ENCODE measurements around the gene ATRNL1.
"Not testable (repeated sequence)": the region's sequence is repeated elsewhere in the genome, so short reads cannot be mapped to it uniquely, and the experiment has no call there.

ATRNL1 gene

DNA sequence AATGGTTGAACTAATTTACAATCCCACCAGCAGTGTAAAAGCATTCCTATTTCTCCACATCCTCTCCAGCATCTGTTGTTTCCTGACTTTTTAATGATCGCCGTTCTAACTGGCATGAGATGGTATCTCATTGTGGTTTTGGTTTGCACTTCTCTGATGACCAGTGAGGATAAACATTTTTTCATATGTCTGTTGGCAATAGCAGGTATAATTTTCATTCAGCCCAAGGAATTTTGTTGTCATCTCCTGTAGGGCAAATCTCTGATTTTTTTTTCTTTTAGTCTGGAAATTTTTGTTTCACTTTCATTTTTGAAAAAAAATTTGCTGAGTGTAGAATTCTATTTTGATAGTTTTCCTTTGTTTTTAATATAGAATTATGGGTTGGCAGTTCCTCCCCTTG, 114.1 kb downstream of the ATRNL1 start:
- H3K4me3 ChIP-seq (ENCODE audit: low read depth, low read length); H3K4me1 ChIP-seq (ENCODE audit: control insufficient read depth in 1 of 2, insufficient read depth in 2 of 2, low read length in 2 of 2); H3K23ac ChIP-seq (ENCODE audit: low read length); H3K27ac ChIP-seq (ENCODE audit: low read depth, low read length); H3K4ac ChIP-seq (ENCODE audit: low read depth, low read length); H3K79me2 ChIP-seq (ENCODE audit: control insufficient read depth, insufficient read depth, low read length, poor library complexity); H3K27me3 ChIP-seq (ENCODE audit: insufficient read depth, low read length); H4K91ac ChIP-seq (ENCODE audit: low read depth, low read length); H4K12ac ChIP-seq (ENCODE audit: low read depth, low read length); H2BK12ac ChIP-seq (ENCODE audit: low read length); H3K36me3 ChIP-seq (ENCODE audit: control insufficient read depth in 1 of 2, insufficient read depth in 2 of 2, low read length in 2 of 2); H3K4me2 ChIP-seq (ENCODE audit: low read length); H2AFZ ChIP-seq (ENCODE audit: insufficient read depth, low read length, poor library complexity); H3K9ac ChIP-seq (ENCODE audit: low read length); H2AK5ac ChIP-seq (ENCODE audit: low read length); H2BK5ac ChIP-seq (ENCODE audit: low read depth, low read length, poor library complexity); DNase-seq; H3K18ac ChIP-seq (ENCODE audit: low read length); H4K8ac ChIP-seq (ENCODE audit: low read depth, low read length); H2BK120ac ChIP-seq (ENCODE audit: insufficient read depth, low read length, poor library complexity); H3K79me1 ChIP-seq (ENCODE audit: low read length); H3K14ac ChIP-seq (ENCODE audit: low read length); H3K9me3 ChIP-seq (ENCODE audit: insufficient read depth, low read depth, low read length): not testable (repeated sequence)
- no CpG with 5 or more reads among the region's 2 CpGs for WGBS (ENCODE audit: extremely low coverage, insufficient coverage, insufficient read length)

DNA sequence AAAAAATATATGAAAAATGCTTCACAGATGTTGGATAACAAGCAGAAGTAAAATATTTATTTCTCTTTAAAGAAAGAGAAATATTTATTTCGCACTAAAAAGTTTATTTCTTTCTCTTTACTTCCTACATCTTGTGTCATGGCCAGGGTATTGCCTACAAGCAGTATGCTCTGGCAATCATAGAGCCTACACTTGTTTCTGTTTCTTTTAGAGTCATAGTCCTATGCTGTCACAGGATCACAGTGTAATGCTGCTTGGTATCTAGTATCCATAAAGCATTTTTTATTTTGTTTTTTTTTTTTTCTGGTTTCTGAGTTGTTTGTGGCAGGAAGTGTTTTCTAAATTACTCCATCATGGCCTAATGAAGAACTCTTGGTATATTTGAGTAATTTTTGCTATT, 116.0 kb downstream of the ATRNL1 start:
- H3K23ac ChIP-seq (ENCODE audit: low read length), result no peak overlapping the region

DNA sequence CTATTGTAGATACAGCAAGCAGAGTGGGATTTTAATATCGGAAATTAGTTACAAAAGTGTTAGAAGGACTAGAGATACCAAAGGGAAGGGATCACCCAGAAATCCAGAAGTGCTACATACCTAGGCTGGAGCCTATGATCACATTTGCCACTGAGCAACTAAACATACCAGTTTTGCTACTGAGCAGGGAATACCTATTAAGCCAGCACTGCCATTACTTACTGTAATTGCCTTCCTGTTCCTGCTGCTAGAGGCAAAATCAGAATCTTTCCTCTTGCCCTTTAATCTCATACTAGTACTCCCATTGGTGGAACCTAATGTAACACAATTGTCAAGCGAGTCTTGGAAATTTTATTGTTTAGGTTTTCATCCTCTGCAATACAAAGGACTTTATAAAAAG, 121.7 kb downstream of the ATRNL1 start:
- Histone ChIP-seq H3K18ac (ENCODE audit: low read length) (no peak overlapping the region), H3K14ac (ENCODE audit: low read length) (no peak overlapping the region), H2BK12ac (ENCODE audit: low read length) (no peak overlapping the region), H3K9me3 (ENCODE audit: insufficient read depth, low read depth, low read length) (no peaks in the 10 kb centered on the region), H2AFZ (ENCODE audit: insufficient read depth, low read length, poor library complexity) (no peak overlapping the region), H4K91ac (ENCODE audit: low read depth, low read length) (no peak overlapping the region), H3K9ac (ENCODE audit: low read length) (no peak overlapping the region), H3K4me3 (ENCODE audit: low read depth, low read length) (no peak overlapping the region), H3K27me3 (ENCODE audit: insufficient read depth, low read length) (no peaks in the 10 kb centered on the region), H3K4ac (ENCODE audit: low read depth, low read length) (no peak overlapping the region), H3K4me2 (ENCODE audit: low read length) (no peak overlapping the region), H2BK5ac (ENCODE audit: low read depth, low read length, poor library complexity) (no peak overlapping the region), H3K79me1 (ENCODE audit: low read length) (no peaks in the 10 kb centered on the region), H3K79me2 (ENCODE audit: control insufficient read depth, insufficient read depth, low read length, poor library complexity) (no peaks in the 10 kb centered on the region), H4K8ac (ENCODE audit: low read depth, low read length) (no peak overlapping the region), H2BK120ac (ENCODE audit: insufficient read depth, low read length, poor library complexity) (no peak overlapping the region), H3K27ac (ENCODE audit: low read depth, low read length) (no peak overlapping the region), H3K36me3 (ENCODE audit: control insufficient read depth in 1 of 2, insufficient read depth in 2 of 2, low read length in 2 of 2) (no peaks in the 10 kb centered on the region), H3K23ac (ENCODE audit: low read length) (no peak overlapping the region), H2AK5ac (ENCODE audit: low read length) (no peak overlapping the region), H3K4me1 (ENCODE audit: control insufficient read depth in 1 of 2, insufficient read depth in 2 of 2, low read length in 2 of 2) (no peaks in the 10 kb centered on the region), H4K12ac (ENCODE audit: low read depth, low read length) (no peak overlapping the region)
- no CpG with 5 or more reads among the region's 2 CpGs for WGBS (ENCODE audit: extremely low coverage, insufficient coverage, insufficient read length)
- no peak for DNase-seq

More for the DNA sequence above, 116.0 kb downstream of the ATRNL1 start:
- DNase-seq, result no peak
- H2AK5ac ChIP-seq (ENCODE audit: low read length), result no peak overlapping the region
- no peak overlapping the region for H3K4ac ChIP-seq (ENCODE audit: low read depth, low read length)
- H4K8ac ChIP-seq (ENCODE audit: low read depth, low read length), result no peak overlapping the region
- no peak overlapping the region for H4K91ac ChIP-seq (ENCODE audit: low read depth, low read length)
- no peak overlapping the region for H2BK12ac ChIP-seq (ENCODE audit: low read length)
- no peak overlapping the region for H3K9ac ChIP-seq (ENCODE audit: low read length)
- no peak overlapping the region for H3K18ac ChIP-seq (ENCODE audit: low read length)
- H2BK5ac ChIP-seq (ENCODE audit: low read depth, low read length, poor library complexity), result no peak overlapping the region
- no CpG with 5 or more reads among the region's 1 CpG for WGBS (ENCODE audit: extremely low coverage, insufficient coverage, insufficient read length)
- no peak overlapping the region for H3K14ac ChIP-seq (ENCODE audit: low read length)
- no peak overlapping the region for H3K4me3 ChIP-seq (ENCODE audit: low read depth, low read length)
- H3K27ac ChIP-seq (ENCODE audit: low read depth, low read length), result no peak overlapping the region
- H3K4me2 ChIP-seq (ENCODE audit: low read length), result no peak overlapping the region
- H3K9me3 ChIP-seq (ENCODE audit: insufficient read depth, low read depth, low read length), result no peaks in the 10 kb centered on the region
- H3K36me3 ChIP-seq (ENCODE audit: control insufficient read depth in 1 of 2, insufficient read depth in 2 of 2, low read length in 2 of 2), result no peaks in the 10 kb centered on the region
- no peak overlapping the region for H4K12ac ChIP-seq (ENCODE audit: low read depth, low read length)
- H3K27me3 ChIP-seq (ENCODE audit: insufficient read depth, low read length), result no peaks in the 10 kb centered on the region
- no peaks in the 10 kb centered on the region for H3K79me2 ChIP-seq (ENCODE audit: control insufficient read depth, insufficient read depth, low read length, poor library complexity)
- H3K4me1 ChIP-seq (ENCODE audit: control insufficient read depth in 1 of 2, insufficient read depth in 2 of 2, low read length in 2 of 2), result no peaks in the 10 kb centered on the region
- H2BK120ac ChIP-seq (ENCODE audit: insufficient read depth, low read length, poor library complexity), result no peak overlapping the region
- no peaks in the 10 kb centered on the region for H3K79me1 ChIP-seq (ENCODE audit: low read length)
- H2AFZ ChIP-seq (ENCODE audit: insufficient read depth, low read length, poor library complexity), result no peak overlapping the region

DNA sequence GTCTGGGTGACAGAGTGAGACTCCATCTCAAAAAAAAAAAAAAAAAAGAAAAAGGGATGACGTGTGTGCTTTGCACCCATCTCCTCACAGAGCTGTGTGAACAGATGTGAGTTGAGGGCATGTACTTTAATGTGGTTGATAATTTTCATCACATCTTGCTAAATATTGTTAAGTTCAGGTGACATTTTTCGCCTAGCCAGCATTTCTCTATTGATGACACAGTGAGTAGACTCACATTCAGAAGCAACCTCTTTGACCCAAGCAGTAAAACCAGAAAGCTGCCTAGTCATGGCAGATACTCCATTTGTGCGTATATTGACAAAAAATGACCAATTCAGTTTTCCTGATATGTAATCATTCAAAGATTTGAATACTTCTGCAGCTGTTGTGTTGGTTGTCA, 126.0 kb downstream of the ATRNL1 start:
- WGBS (ENCODE audit: extremely low coverage, insufficient coverage, insufficient read length), result no CpG with 5 or more reads among the region's 3 CpGs
- Histone ChIP-seq H3K9ac (ENCODE audit: low read length) (no peak overlapping the region), H3K79me1 (ENCODE audit: low read length) (no peaks in the 10 kb centered on the region), H3K27me3 (ENCODE audit: insufficient read depth, low read length) (no peaks in the 10 kb centered on the region), H2AFZ (ENCODE audit: insufficient read depth, low read length, poor library complexity) (no peak overlapping the region), H3K4me3 (ENCODE audit: low read depth, low read length) (no peak overlapping the region), H4K91ac (ENCODE audit: low read depth, low read length) (no peak overlapping the region), H3K4ac (ENCODE audit: low read depth, low read length) (no peak overlapping the region), H2AK5ac (ENCODE audit: low read length) (no peak overlapping the region), H4K8ac (ENCODE audit: low read depth, low read length) (no peak overlapping the region), H2BK5ac (ENCODE audit: low read depth, low read length, poor library complexity) (no peak overlapping the region), H3K14ac (ENCODE audit: low read length) (no peak overlapping the region), H3K23ac (ENCODE audit: low read length) (no peak overlapping the region), H2BK12ac (ENCODE audit: low read length) (no peak overlapping the region), H3K36me3 (ENCODE audit: control insufficient read depth in 1 of 2, insufficient read depth in 2 of 2, low read length in 2 of 2) (no peaks in the 10 kb centered on the region), H3K4me2 (ENCODE audit: low read length) (no peak overlapping the region), H2BK120ac (ENCODE audit: insufficient read depth, low read length, poor library complexity) (no peak overlapping the region), H3K18ac (ENCODE audit: low read length) (no peak overlapping the region), H4K12ac (ENCODE audit: low read depth, low read length) (no peak overlapping the region), H3K9me3 (ENCODE audit: insufficient read depth, low read depth, low read length) (no peaks in the 10 kb centered on the region), H3K79me2 (ENCODE audit: control insufficient read depth, insufficient read depth, low read length, poor library complexity) (no peaks in the 10 kb centered on the region), H3K27ac (ENCODE audit: low read depth, low read length) (no peak overlapping the region), H3K4me1 (ENCODE audit: control insufficient read depth in 1 of 2, insufficient read depth in 2 of 2, low read length in 2 of 2) (no peaks in the 10 kb centered on the region)
- DNase-seq, result no peak

DNA sequence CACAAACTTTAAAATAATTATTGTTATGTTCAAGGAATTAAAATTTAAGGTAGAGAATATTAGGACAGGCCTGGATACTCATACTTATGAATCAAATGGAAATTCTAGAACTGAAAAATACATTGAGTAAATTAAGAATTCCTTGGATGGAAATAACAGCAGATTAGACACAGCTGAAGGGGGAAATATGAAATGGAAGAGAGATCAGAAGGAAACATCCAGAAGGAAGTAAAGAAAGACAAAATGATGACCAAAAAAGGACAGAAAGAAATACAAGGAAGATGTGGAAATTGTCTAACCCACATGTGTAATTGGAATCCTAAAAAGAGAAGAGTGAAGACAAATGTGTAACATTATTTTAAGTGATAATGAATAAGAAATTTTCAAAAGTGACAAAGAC, 128.9 kb downstream of the ATRNL1 start:
- Histone ChIP-seq H3K23ac (ENCODE audit: low read length) (no peak overlapping the region), H3K79me1 (ENCODE audit: low read length) (no peaks in the 10 kb centered on the region), H2AFZ (ENCODE audit: insufficient read depth, low read length, poor library complexity) (no peak overlapping the region), H3K4ac (ENCODE audit: low read depth, low read length) (no peak overlapping the region), H3K4me3 (ENCODE audit: low read depth, low read length) (no peak overlapping the region), H2BK12ac (ENCODE audit: low read length) (no peak overlapping the region), H3K79me2 (ENCODE audit: control insufficient read depth, insufficient read depth, low read length, poor library complexity) (no peaks in the 10 kb centered on the region), H2AK5ac (ENCODE audit: low read length) (no peak overlapping the region), H2BK120ac (ENCODE audit: insufficient read depth, low read length, poor library complexity) (no peak overlapping the region), H3K36me3 (ENCODE audit: control insufficient read depth in 1 of 2, insufficient read depth in 2 of 2, low read length in 2 of 2) (no peaks in the 10 kb centered on the region), H3K4me2 (ENCODE audit: low read length) (no peak overlapping the region), H3K27ac (ENCODE audit: low read depth, low read length) (no peak overlapping the region), H3K14ac (ENCODE audit: low read length) (no peak overlapping the region), H3K18ac (ENCODE audit: low read length) (no peak overlapping the region), H4K8ac (ENCODE audit: low read depth, low read length) (no peak overlapping the region), H3K4me1 (ENCODE audit: control insufficient read depth in 1 of 2, insufficient read depth in 2 of 2, low read length in 2 of 2) (no peaks in the 10 kb centered on the region), H3K9me3 (ENCODE audit: insufficient read depth, low read depth, low read length) (no peaks in the 10 kb centered on the region), H2BK5ac (ENCODE audit: low read depth, low read length, poor library complexity) (no peak overlapping the region), H3K27me3 (ENCODE audit: insufficient read depth, low read length) (no peaks in the 10 kb centered on the region), H4K91ac (ENCODE audit: low read depth, low read length) (no peak overlapping the region), H4K12ac (ENCODE audit: low read depth, low read length) (no peak overlapping the region), H3K9ac (ENCODE audit: low read length) (no peak overlapping the region)
- DNase-seq, result no peak

Measured in trophoblast cell (in vitro differentiated cells and primary cell).